ENCODE results near the gene ATP11A.

- TF ChIP-seq CTCF (IDR thresholded peaks at IDR 0.05), result no peak
- no peak for TF ChIP-seq POLR2A (IDR thresholded peaks at IDR 0.05)
Measured at GRCh38 chr13:112854321-112854720, 164.5 kb downstream of the ATP11A start.

Measured in thyroid gland (tissue), 4 donors.